GM23338 (cell line): Measurements from ENCODE around the gene RHOD.

Source experiments
- CREB1 ChIP-seq: fragments of 250-450 bp; sonication (Bioruptor Pico); IDR thresholded peaks from 2 replicates; pipeline ENCODE4 v1.5.0; 2020; ENCODE audit warnings: low read depth, mild to moderate bottlenecking, moderate library complexity
- EZH2 ChIP-seq: fragments of 200-600 bp; sonication (generic); IDR thresholded peaks from one replicate; pipeline ENCODE4 v1.8.0; 2017; ENCODE audit warnings: antibody characterized with exemption, mild to moderate bottlenecking, low read depth; ENCODE audit not compliant: unreplicated experiment
- EZH2phosphoT487 ChIP-seq: fragments of 200-600 bp; sonication (generic); IDR thresholded peaks from one replicate; pipeline ENCODE4 v1.8.1; 2018; ENCODE audit warnings: antibody characterized with exemption; ENCODE audit not compliant: unreplicated experiment
- JUNB ChIP-seq: IDR thresholded peaks from one replicate; pipeline ENCODE4 v1.6.1; 2016; ENCODE audit warnings: antibody characterized with exemption; ENCODE audit not compliant: unreplicated experiment
- NANOG ChIP-seq: IDR thresholded peaks from 2 replicates; pipeline ENCODE4 v1.6.1; 2016; ENCODE audit warnings: antibody characterized with exemption, borderline replicate concordance
- POLR2AphosphoS5 ChIP-seq: IDR thresholded peaks from 2 replicates; pipeline ENCODE4 v1.6.1; 2016; ENCODE audit warnings: antibody characterized with exemption, low read depth
- REST ChIP-seq: IDR thresholded peaks from one replicate; pipeline ENCODE4 v1.6.1; 2018; ENCODE audit warnings: antibody characterized with exemption; ENCODE audit not compliant: unreplicated experiment
- STAT1 ChIP-seq: IDR thresholded peaks from one replicate; pipeline ENCODE4 v1.6.1; 2016; ENCODE audit warnings: antibody characterized with exemption; ENCODE audit not compliant: unreplicated experiment
- ZNF331 ChIP-seq: fragments of 250-450 bp; sonication (Bioruptor Pico); IDR thresholded peaks from 2 replicates; pipeline ENCODE4 v1.5.0; 2020; ENCODE audit warnings: low read depth, mild to moderate bottlenecking, moderate library complexity
- TF ChIP-seq, protein P1 (sequence below), 2 experiments: fragments of 200-600 bp in 1 of 2; sonication (generic) in 1 of 2; conservative IDR thresholded peaks; 2 replicates each; pipeline versions ENCODE4 v1.5.1 to v1.6.1; 2016 to 2017; ENCODE audit warnings: antibody characterized with exemption in 2 of 2, low read depth in 2 of 2, mild to moderate bottlenecking in 2 of 2, moderate library complexity in 1 of 2
- TF ChIP-seq, protein P2 (sequence below): fragments of 250-450 bp; sonication (Bioruptor Pico); IDR thresholded peaks from 2 replicates; pipeline ENCODE4 v1.5.0; 2020; ENCODE audit warnings: mild to moderate bottlenecking, moderate library complexity

GRCh38 chr11:67015048-67015447, 41.6 kb upstream of the RHOD start:
- TF ChIP-seq, protein P1, sequence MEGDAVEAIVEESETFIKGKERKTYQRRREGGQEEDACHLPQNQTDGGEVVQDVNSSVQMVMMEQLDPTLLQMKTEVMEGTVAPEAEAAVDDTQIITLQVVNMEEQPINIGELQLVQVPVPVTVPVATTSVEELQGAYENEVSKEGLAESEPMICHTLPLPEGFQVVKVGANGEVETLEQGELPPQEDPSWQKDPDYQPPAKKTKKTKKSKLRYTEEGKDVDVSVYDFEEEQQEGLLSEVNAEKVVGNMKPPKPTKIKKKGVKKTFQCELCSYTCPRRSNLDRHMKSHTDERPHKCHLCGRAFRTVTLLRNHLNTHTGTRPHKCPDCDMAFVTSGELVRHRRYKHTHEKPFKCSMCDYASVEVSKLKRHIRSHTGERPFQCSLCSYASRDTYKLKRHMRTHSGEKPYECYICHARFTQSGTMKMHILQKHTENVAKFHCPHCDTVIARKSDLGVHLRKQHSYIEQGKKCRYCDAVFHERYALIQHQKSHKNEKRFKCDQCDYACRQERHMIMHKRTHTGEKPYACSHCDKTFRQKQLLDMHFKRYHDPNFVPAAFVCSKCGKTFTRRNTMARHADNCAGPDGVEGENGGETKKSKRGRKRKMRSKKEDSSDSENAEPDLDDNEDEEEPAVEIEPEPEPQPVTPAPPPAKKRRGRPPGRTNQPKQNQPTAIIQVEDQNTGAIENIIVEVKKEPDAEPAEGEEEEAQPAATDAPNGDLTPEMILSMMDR (conservative IDR thresholded peaks at IDR 0.05; ENCODE audit: low read depth in 2 of 2) = no peak
- no peak for TF ChIP-seq REST
- no peak for TF ChIP-seq POLR2AphosphoS5
- no peak for TF ChIP-seq JUNB
- no peak for TF ChIP-seq NANOG
- TF ChIP-seq, protein P2, sequence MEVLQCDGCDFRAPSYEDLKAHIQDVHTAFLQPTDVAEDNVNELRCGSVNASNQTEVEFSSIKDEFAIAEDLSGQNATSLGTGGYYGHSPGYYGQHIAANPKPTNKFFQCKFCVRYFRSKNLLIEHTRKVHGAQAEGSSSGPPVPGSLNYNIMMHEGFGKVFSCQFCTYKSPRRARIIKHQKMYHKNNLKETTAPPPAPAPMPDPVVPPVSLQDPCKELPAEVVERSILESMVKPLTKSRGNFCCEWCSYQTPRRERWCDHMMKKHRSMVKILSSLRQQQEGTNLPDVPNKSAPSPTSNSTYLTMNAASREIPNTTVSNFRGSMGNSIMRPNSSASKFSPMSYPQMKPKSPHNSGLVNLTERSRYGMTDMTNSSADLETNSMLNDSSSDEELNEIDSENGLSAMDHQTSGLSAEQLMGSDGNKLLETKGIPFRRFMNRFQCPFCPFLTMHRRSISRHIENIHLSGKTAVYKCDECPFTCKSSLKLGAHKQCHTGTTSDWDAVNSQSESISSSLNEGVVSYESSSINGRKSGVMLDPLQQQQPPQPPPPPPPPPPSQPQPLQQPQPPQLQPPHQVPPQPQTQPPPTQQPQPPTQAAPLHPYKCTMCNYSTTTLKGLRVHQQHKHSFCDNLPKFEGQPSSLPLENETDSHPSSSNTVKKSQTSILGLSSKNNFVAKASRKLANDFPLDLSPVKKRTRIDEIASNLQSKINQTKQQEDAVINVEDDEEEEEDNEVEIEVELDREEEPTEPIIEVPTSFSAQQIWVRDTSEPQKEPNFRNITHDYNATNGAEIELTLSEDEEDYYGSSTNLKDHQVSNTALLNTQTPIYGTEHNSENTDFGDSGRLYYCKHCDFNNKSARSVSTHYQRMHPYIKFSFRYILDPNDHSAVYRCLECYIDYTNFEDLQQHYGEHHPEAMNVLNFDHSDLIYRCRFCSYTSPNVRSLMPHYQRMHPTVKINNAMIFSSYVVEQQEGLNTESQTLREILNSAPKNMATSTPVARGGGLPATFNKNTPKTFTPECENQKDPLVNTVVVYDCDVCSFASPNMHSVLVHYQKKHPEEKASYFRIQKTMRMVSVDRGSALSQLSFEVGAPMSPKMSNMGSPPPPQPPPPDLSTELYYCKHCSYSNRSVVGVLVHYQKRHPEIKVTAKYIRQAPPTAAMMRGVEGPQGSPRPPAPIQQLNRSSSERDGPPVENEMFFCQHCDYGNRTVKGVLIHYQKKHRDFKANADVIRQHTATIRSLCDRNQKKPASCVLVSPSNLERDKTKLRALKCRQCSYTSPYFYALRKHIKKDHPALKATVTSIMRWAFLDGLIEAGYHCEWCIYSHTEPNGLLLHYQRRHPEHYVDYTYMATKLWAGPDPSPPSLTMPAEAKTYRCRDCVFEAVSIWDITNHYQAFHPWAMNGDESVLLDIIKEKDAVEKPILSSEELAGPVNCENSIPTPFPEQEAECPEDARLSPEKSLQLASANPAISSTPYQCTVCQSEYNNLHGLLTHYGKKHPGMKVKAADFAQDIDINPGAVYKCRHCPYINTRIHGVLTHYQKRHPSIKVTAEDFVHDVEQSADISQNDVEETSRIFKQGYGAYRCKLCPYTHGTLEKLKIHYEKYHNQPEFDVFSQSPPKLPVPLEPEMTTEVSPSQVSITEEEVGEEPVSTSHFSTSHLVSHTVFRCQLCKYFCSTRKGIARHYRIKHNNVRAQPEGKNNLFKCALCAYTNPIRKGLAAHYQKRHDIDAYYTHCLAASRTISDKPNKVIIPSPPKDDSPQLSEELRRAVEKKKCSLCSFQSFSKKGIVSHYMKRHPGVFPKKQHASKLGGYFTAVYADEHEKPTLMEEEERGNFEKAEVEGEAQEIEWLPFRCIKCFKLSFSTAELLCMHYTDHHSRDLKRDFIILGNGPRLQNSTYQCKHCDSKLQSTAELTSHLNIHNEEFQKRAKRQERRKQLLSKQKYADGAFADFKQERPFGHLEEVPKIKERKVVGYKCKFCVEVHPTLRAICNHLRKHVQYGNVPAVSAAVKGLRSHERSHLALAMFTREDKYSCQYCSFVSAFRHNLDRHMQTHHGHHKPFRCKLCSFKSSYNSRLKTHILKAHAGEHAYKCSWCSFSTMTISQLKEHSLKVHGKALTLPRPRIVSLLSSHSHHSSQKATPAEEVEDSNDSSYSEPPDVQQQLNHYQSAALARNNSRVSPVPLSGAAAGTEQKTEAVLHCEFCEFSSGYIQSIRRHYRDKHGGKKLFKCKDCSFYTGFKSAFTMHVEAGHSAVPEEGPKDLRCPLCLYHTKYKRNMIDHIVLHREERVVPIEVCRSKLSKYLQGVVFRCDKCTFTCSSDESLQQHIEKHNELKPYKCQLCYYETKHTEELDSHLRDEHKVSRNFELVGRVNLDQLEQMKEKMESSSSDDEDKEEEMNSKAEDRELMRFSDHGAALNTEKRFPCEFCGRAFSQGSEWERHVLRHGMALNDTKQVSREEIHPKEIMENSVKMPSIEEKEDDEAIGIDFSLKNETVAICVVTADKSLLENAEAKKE (CRISPR knock-in tag) = no peak
- TF ChIP-seq EZH2 = no peak
- no peak for TF ChIP-seq ZNF331
- no peak for TF ChIP-seq CREB1
- no peak for TF ChIP-seq STAT1
- TF ChIP-seq EZH2phosphoT487 = no peak
